ENCODE measurements around the gene MRNIP.

The MRNIP gene

DNA sequence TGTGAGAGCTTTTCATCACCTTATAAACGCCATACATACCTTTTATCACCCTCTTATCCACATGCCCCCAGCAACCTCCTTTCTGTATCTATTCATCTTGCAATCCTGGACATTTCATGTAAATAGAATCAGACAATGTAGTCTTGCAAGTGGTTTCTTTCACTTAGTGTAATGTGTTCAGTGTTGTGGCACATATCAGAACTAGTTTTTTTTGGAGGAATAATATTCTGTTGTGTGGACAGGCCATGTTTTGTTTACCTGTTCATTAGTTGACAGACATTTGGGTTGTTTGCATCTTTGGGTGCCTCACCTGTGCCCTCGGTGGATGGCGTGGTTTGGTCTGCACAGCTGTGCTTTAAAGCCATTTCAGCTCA is 36.6 kb downstream of the MRNIP start:
- H3K9me2 ChIP-seq (ENCODE audit: low read depth, low read length): no peaks in the 10 kb centered on the region
- H3K36me3 ChIP-seq (ENCODE audit: insufficient read depth, low read length): peaks cover 49% of the 10 kb centered on the region
- H3K79me2 ChIP-seq (ENCODE audit: insufficient read depth, low read length): peaks cover 10% of the 10 kb centered on the region; the same call in 1 of the 2 replicates
- H3K9ac ChIP-seq (ENCODE audit: low read length): peak overlapping the region; percentile 10; the same call in 1 of the 2 replicates
- H3K4me1 ChIP-seq (ENCODE audit: insufficient read depth, low read length, severe bottlenecking): peaks cover 40% of the 10 kb centered on the region
- peak overlapping the region; percentile 77 for H3K4me2 ChIP-seq (ENCODE audit: low read length)
- no peaks in the 10 kb centered on the region for H3K9me3 ChIP-seq (ENCODE audit: low read length)
- H2AFZ ChIP-seq (ENCODE audit: low read length): no peak overlapping the region
- TF ChIP-seq, protein P1, sequence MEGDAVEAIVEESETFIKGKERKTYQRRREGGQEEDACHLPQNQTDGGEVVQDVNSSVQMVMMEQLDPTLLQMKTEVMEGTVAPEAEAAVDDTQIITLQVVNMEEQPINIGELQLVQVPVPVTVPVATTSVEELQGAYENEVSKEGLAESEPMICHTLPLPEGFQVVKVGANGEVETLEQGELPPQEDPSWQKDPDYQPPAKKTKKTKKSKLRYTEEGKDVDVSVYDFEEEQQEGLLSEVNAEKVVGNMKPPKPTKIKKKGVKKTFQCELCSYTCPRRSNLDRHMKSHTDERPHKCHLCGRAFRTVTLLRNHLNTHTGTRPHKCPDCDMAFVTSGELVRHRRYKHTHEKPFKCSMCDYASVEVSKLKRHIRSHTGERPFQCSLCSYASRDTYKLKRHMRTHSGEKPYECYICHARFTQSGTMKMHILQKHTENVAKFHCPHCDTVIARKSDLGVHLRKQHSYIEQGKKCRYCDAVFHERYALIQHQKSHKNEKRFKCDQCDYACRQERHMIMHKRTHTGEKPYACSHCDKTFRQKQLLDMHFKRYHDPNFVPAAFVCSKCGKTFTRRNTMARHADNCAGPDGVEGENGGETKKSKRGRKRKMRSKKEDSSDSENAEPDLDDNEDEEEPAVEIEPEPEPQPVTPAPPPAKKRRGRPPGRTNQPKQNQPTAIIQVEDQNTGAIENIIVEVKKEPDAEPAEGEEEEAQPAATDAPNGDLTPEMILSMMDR (IDR thresholded peaks at IDR 0.05; ENCODE audit: low read length): no peak
- TF ChIP-seq EZH2 (IDR thresholded peaks at IDR 0.05; ENCODE audit: borderline replicate concordance, low read length): no peak
- peak overlapping the region; percentile 88 for H3K4me3 ChIP-seq (ENCODE audit: low read depth, low read length, poor library complexity, severe bottlenecking)
- peak overlapping the region; percentile 51 for H3K27ac ChIP-seq (ENCODE audit: low read depth, low read length, poor library complexity, severe bottlenecking)
- H4K20me1 ChIP-seq (ENCODE audit: insufficient read depth, low read length): no peaks in the 10 kb centered on the region
- H3F3A ChIP-seq (ENCODE audit: insufficient read depth, low read length): no peaks in the 10 kb centered on the region
- no peaks in the 10 kb centered on the region for H3K27me3 ChIP-seq (ENCODE audit: insufficient read depth, low read length)

DNA sequence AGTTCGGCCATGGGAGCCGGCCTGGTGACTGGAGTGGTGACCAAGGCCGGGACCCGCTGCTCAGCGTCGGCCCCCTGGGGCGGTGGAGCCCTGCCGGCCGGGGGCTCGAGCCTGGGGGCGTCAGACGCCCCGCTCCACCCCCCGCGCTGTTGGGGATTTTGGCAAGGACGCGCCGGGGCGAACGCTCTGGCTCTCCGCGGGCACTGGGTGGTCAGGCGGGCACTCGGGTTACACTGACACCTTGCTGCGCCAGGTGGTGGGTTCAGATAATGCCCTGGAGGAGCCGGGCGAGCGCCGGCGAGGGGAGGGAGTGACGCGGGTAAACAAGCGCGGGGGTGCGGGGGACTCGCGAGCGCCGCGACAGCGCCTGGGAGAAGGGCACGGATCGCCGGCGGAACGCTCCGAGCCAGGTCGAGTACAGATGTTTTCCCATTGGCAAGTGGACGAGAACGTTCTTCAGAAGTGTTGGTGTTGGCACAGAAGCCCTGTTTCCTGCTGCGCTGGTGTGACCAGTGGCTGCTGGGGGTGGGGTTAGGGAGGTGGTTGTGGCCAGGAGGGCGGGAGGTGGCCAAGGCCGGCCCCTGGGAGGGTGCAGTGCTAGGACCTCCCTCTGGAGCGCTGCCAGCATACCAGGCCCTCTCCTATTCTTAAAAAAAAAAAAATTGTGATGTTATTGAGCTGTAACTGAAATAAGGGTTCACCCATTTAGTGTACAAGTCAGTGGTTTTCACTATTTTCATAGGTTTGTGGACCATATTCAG is 37.1 kb downstream of the MRNIP start:
- H3K27me3 ChIP-seq (ENCODE audit: insufficient read depth, low read length): no peaks in the 10 kb centered on the region
- H4K20me1 ChIP-seq (ENCODE audit: insufficient read depth, low read length): no peaks in the 10 kb centered on the region
- H3K4me3 ChIP-seq (ENCODE audit: low read depth, low read length, poor library complexity, severe bottlenecking): peak overlapping the region; percentile 88
- no peaks in the 10 kb centered on the region for H3F3A ChIP-seq (ENCODE audit: insufficient read depth, low read length)
- H2AFZ ChIP-seq (ENCODE audit: low read length): no peak overlapping the region
- no peaks in the 10 kb centered on the region for H3K9me3 ChIP-seq (ENCODE audit: low read length)
- H3K4me1 ChIP-seq (ENCODE audit: insufficient read depth, low read length, severe bottlenecking): peaks cover 45% of the 10 kb centered on the region
- peaks cover 44% of the 10 kb centered on the region for H3K36me3 ChIP-seq (ENCODE audit: insufficient read depth, low read length)
- H3K27ac ChIP-seq (ENCODE audit: low read depth, low read length, poor library complexity, severe bottlenecking): peak overlapping the region; percentile 51
- peak overlapping the region; percentile 77 for H3K4me2 ChIP-seq (ENCODE audit: low read length)
- H3K79me2 ChIP-seq (ENCODE audit: insufficient read depth, low read length): peaks cover 10% of the 10 kb centered on the region; the same call in 1 of the 2 replicates
- TF ChIP-seq EZH2 (IDR thresholded peaks at IDR 0.05; ENCODE audit: borderline replicate concordance, low read length): no peak
- TF ChIP-seq, protein P1 (IDR thresholded peaks at IDR 0.05; ENCODE audit: low read length): no peak
- no peaks in the 10 kb centered on the region for H3K9me2 ChIP-seq (ENCODE audit: low read depth, low read length)
- peak overlapping the region; percentile 82 for H3K9ac ChIP-seq (ENCODE audit: low read length)

DNA sequence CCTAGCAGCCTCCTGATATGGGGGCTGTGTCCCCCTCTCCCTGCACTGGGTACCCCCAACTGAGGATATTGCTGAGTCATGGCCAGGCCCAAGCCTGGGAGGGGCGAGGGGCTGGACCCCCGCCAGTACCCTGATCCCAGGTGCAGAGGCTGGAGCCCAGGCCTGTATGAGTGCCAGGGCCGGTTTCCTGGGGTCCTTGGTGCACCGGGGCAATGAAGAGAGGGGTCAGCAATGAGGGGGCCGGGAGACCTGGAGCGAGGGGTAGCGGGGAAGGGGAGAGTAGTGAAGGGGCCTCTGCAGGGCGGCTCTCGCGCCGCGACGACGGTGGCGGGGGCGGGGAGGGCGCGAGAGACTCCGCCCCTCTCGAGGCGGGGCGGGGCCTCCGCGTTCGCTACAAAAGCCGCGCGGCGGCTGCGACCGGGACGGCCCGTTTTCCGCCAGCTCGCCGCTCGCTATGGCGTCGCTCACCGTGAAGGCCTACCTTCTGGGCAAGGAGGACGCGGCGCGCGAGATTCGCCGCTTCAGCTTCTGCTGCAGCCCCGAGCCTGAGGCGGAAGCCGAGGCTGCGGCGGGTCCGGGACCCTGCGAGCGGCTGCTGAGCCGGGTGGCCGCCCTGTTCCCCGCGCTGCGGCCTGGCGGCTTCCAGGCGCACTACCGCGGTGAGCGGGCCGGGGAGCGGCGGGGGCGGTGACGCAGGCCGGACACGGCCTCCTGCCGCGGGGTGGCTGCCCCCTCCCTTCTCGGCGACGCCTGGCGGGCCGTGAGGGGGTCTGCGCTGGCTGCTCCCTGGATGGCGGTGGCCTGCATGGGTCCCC is 37.9 kb downstream of the MRNIP start, which contains the start of gene SQSTM1:
Gene SQSTM1 (plus strand): TSS at position 423 of the 815 bp plus-strand sequence. CDS start 32 bp downstream, at position 455.
- H3K4me1 ChIP-seq (ENCODE audit: insufficient read depth, low read length, severe bottlenecking): peaks cover 45% of the 10 kb centered on the region
- no peaks in the 10 kb centered on the region for H4K20me1 ChIP-seq (ENCODE audit: insufficient read depth, low read length)

More for the DNA sequence above, 37.9 kb downstream of the MRNIP start, which contains the start of gene SQSTM1:
- Histone ChIP-seq H3K27ac (ENCODE audit: low read depth, low read length, poor library complexity, severe bottlenecking) (peak within 1 kb of the TSS; percentile 72), H3K9me2 (ENCODE audit: low read depth, low read length) (no peaks in the 10 kb centered on the region), H3K4me3 (ENCODE audit: low read depth, low read length, poor library complexity, severe bottlenecking) (peak within 1 kb of the TSS; percentile 88), H3K4me2 (ENCODE audit: low read length) (peak within 1 kb of the TSS; percentile 77), H3K36me3 (ENCODE audit: insufficient read depth, low read length) (peaks cover 36% of the 10 kb centered on the region), H3K27me3 (ENCODE audit: insufficient read depth, low read length) (no peaks in the 10 kb centered on the region), H3K9ac (ENCODE audit: low read length) (peak within 1 kb of the TSS; percentile 82), H3K9me3 (ENCODE audit: low read length) (no peaks in the 10 kb centered on the region), H3K79me2 (ENCODE audit: insufficient read depth, low read length) (peaks cover 10% of the 10 kb centered on the region; the same call in 1 of the 2 replicates), H2AFZ (ENCODE audit: low read length) (no peak within 1 kb of the TSS), H3F3A (ENCODE audit: insufficient read depth, low read length) (no peaks in the 10 kb centered on the region)
- TF ChIP-seq, protein P1 (IDR thresholded peaks at IDR 0.05; ENCODE audit: low read length): no peak

Measured in OCI-LY1 (cell line).